NCI-H1417 treated with DMSO at 0.1 percent for 48 hours (cell line): ENCODE results near the gene SLC22A4.

Source experiments
- DNase-seq: peaks from one replicate; lab custom pipeline; 2025; lab: John Stamatoyannopoulos, UW

SLC22A4 gene

GRCh38 chr5:132293992-132294727 lies at the start of gene SLC22A4:
Gene SLC22A4 (plus strand): TSS chr5:132294394. CDS start chr5:132294617, 223 bp downstream.
- no peak for DNase-seq

- DNase-seq = no peak
Observed at GRCh38 chr5:132245593-132245992, 48.6 kb upstream of the SLC22A4 start.

- DNase-seq = no peak
Observed at GRCh38 chr5:132246806-132247205, 47.4 kb upstream of the SLC22A4 start.

GRCh38 chr5:132250547-132250946 lies 43.6 kb upstream of the SLC22A4 start:
- DNase-seq = no peak

- DNase-seq = no peak
Observed at GRCh38 chr5:132251220-132251725, 42.9 kb upstream of the SLC22A4 start.

GRCh38 chr5:132253008-132253441 lies 41.2 kb upstream of the SLC22A4 start:
- no peak for DNase-seq

- DNase-seq = no peak
Observed at GRCh38 chr5:132253452-132254320, 40.5 kb upstream of the SLC22A4 start.

GRCh38 chr5:132254321-132254977 lies 39.7 kb upstream of the SLC22A4 start:
- DNase-seq = no peak

- DNase-seq = no peak
Observed at GRCh38 chr5:132256086-132256782, 38.0 kb upstream of the SLC22A4 start.

- DNase-seq = no peak
Observed at GRCh38 chr5:132256783-132257130, 37.4 kb upstream of the SLC22A4 start.

- no peak for DNase-seq
Observed at GRCh38 chr5:132257131-132258101, 36.8 kb upstream of the SLC22A4 start, which contains the start of gene PDLIM4. Gene PDLIM4 (plus strand): TSS chr5:132257696. CDS start chr5:132257735, 39 bp downstream.

- no peak for DNase-seq
Observed at GRCh38 chr5:132258102-132259068, 35.8 kb upstream of the SLC22A4 start.

- no peak for DNase-seq
Observed at GRCh38 chr5:132259069-132259851, 34.9 kb upstream of the SLC22A4 start.

- DNase-seq = no peak
Observed at GRCh38 chr5:132260051-132260450, 34.1 kb upstream of the SLC22A4 start.

- DNase-seq = no peak
Observed at GRCh38 chr5:132260714-132261551, 33.3 kb upstream of the SLC22A4 start.

- no peak for DNase-seq
Observed at GRCh38 chr5:132261881-132262845, 32.0 kb upstream of the SLC22A4 start.
